Esophagus squamous epithelium (tissue), 5 donors: ENCODE data around the gene MZF1. TPM values are rescaled to one million over a fixed set of nuclear protein-coding genes. Genes with fewer than 3 reads are reported as not detected.
A peak's percentile ranks its signal among the peaks of the same experiment; 100 is the strongest.
"Not testable (repeated sequence)": the region's sequence is repeated elsewhere in the genome, so short reads cannot be mapped to it uniquely, and the experiment has no call there.

Experiments used
- DNase-seq: peaks from one replicate; lab custom pipeline; 2025; lab: John Stamatoyannopoulos, UW
- H3K27ac ChIP-seq, 4 donors: fragments of 200-600 bp; sonication (generic); one replicate each; pipeline ENCODE4 v1.5.1; 2016 to 2019; ENCODE audit warnings: mild to moderate bottlenecking in 1 of 4
- H3K27me3 ChIP-seq, 4 donors: fragments of 200-600 bp; sonication (generic); 1 replicate in 3 of 4; 2 replicates in 1 of 4; pipeline versions ENCODE4 v1.5.1 to v1.6.0; 2017 to 2021; ENCODE audit warnings: antibody characterized with exemption in 1 of 4
- H3K36me3 ChIP-seq, 3 donors: fragments of 200-600 bp; sonication (generic); one replicate each; pipeline ENCODE4 v1.5.1; 2016 to 2019
- H3K4me1 ChIP-seq, 3 donors: fragments of 200-600 bp; sonication (generic); one replicate each; pipeline ENCODE4 v1.5.1; 2017 to 2019
- H3K4me3 ChIP-seq, 4 donors: fragments of 200-600 bp; sonication (generic); 1 replicate in 3 of 4; 2 replicates in 1 of 4; pipeline ENCODE4 v1.5.1; 2016 to 2019; ENCODE audit warnings: mild to moderate bottlenecking in 2 of 4, moderate library complexity in 1 of 4
- H3K9me3 ChIP-seq, 3 donors: fragments of 200-600 bp; sonication (generic); one replicate each; pipeline ENCODE4 v1.5.1; 2016 to 2019
- POLR2A ChIP-seq, 4 donors: fragments of 450-650 bp; IDR thresholded peaks; one replicate each; pipeline ENCODE4 v1.6.1; 2017; ENCODE audit warnings: antibody characterized with exemption in 4 of 4, mild to moderate bottlenecking in 4 of 4, moderate library complexity in 3 of 4
- WGBS, 2 donors: methylation state at CpG; one replicate each; pipeline ENCODE4 v1.1.5; 2018; 5-methylcytosine and 5-hydroxymethylcytosine counted together
- intact Hi-C: fragments of 100-400 bp; cut with DNase I; formaldehyde crosslinking; loops from one replicate; pipeline ENCODE4 v1.15.0; 2022
- total RNA-seq, 4 donors: library from RNA; depleted of rRNA; stranded (reverse); fragments of >200 nt; gene quantifications; one replicate each; pipeline ENCODE4 v1.1.0, GENCODE V29; 2016
- TF ChIP-seq, protein P1 (sequence below), 6 experiments: fragments of 450-650 bp in 4 of 6; fragments of 200-600 bp in 2 of 6; sonication (generic) in 2 of 6; IDR thresholded peaks; one replicate each; pipeline ENCODE4 v1.5.1; 2016 to 2019; ENCODE audit warnings: antibody characterized with exemption in 6 of 6, mild to moderate bottlenecking in 4 of 6, moderate library complexity in 4 of 6
- donor health status: DM: yes; HTN: yes; CAD: no.

The MZF1 gene
- total RNA-seq = 10 to 100 TPM; 11.8 to 30.9 (median 21.7) TPM

DNA sequence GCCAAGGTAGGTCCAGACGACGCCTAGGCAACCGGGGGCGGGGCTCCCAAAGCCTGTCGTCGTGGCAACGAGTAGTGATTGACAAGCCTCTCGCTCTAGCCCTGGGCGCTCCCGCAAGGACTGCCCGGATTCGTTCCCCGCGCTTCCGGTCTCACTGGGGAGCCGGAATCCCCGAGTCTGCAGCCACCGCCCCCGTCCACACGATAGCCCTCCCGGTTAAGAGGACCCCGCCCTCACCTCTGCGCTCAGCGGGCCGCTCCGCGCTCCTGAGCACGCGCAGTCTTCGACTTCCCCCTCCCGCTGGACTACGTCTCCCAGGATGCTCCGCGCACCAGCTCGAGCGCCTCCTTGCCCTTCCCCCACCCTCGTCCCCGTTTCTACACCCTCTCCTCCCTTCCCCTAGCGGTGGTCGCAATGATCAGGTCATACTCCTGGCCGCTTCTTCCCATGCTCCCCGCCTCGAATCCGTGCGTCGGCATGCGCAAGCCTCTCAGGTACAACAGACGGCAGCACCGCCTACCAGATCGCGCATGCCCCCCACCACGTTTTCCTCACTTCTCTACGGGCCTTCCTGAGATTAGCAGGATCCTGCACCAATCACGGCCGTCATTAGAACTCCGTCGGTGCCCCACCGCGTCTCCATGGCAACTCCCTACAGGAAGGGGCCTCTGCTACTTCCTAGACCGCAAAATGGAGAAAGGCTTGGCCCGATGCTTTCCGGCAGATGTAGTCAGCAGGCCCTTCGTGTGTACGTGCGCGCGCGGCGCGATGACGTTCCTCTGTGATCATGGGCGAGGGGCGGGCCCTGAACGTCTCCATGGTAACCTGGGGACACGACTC lies at the start of gene MZF1:
MZF1 (minus strand) TSS at position 518 of the 840 bp plus-strand sequence. CDS start 1,946 bp downstream, outside the sequence.
- WGBS, 2 donors = 0 to 1% methylated on average over 24 to 43 of the region's 75 CpGs
- Histone ChIP-seq H3K27me3 (no peaks in the 10 kb centered on the region), H3K27ac (peak within 1 kb of the TSS; percentile 92 to 100 (median 98)), H3K36me3 (peaks cover 0 to 35% (median 12%) of the 10 kb centered on the region in 3 donors), H3K4me3 (peak within 1 kb of the TSS; percentile 69 to 86 (median 76)), H3K4me1 (peaks cover 22 to 40% (median 25%) of the 10 kb centered on the region in 3 donors), H3K9me3 (no peaks in the 10 kb centered on the region)
- DNase-seq = no peak
- intact Hi-C loops = no loop called here
- peak in 2 of 4 donors; percentile 28 to 38 for TF ChIP-seq POLR2A (IDR thresholded peaks at IDR 0.05)
- TF ChIP-seq, protein P1, sequence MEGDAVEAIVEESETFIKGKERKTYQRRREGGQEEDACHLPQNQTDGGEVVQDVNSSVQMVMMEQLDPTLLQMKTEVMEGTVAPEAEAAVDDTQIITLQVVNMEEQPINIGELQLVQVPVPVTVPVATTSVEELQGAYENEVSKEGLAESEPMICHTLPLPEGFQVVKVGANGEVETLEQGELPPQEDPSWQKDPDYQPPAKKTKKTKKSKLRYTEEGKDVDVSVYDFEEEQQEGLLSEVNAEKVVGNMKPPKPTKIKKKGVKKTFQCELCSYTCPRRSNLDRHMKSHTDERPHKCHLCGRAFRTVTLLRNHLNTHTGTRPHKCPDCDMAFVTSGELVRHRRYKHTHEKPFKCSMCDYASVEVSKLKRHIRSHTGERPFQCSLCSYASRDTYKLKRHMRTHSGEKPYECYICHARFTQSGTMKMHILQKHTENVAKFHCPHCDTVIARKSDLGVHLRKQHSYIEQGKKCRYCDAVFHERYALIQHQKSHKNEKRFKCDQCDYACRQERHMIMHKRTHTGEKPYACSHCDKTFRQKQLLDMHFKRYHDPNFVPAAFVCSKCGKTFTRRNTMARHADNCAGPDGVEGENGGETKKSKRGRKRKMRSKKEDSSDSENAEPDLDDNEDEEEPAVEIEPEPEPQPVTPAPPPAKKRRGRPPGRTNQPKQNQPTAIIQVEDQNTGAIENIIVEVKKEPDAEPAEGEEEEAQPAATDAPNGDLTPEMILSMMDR (IDR thresholded peaks at IDR 0.05) = peak in 2 of 6 experiments; percentile 30 to 37

DNA sequence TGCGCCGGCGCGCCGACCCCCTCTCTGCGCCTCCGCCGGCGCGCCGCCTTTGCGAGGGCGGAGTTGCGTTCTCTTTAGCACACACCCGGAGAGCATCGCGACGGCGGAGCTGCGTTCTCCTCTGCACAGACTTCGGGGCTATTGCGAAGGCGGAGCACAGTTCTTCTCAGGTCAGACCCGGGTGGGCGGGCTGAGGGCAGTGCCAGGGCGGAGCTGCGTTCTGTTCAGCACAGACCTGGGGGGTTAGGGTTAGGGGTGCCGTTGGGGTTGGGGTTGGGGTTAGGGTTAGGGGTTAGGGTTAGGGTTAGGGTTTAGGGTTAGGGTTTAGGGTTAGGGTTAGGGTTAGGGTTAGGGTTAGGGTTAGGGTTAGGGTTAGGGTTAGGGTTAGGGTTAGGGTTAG lies 34.1 kb upstream of the MZF1 start:
- no CpG with 5 or more reads among the region's 28 CpGs for WGBS, 2 donors
- H3K27ac ChIP-seq, H3K4me1 ChIP-seq, H3K36me3 ChIP-seq, H3K27me3 ChIP-seq, intact Hi-C loops, H3K4me3 ChIP-seq, H3K9me3 ChIP-seq, DNase-seq: not testable (repeated sequence)

DNA sequence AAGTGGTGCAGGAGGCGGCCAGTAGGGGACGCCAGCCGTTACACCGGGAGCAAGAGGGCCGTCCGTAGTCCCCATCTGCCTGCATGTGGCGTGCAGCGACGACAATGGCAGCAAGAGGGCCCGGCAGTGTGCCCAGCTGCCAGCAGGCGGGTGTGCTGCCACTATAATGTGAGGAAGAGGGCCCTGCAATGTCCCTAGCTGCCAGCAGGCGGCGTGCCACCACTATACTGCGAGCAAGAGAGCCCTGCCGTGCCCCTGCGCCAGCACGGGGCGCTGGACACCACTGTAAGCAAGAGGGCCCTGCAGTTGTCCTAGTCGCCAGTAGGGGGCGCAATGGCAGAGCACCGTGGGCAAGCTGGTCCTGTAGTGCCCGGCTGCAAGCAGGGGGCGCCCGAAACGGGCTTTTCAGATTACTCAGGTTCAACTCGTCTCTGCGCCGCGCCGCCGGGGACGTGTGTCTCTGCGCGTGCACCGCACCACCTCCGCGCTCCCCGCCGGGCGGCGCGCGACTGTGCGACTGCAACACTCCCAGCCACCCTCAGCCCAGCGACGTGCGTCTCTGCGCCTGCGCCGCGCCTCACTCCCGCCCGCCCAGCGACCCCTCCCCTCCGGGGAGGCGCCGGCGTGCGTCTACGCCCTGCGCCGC lies 33.2 kb upstream of the MZF1 start:
- DNase-seq, H3K36me3 ChIP-seq, intact Hi-C loops, H3K9me3 ChIP-seq, H3K27me3 ChIP-seq, H3K4me1 ChIP-seq, H3K27ac ChIP-seq, H3K4me3 ChIP-seq: not testable (repeated sequence)
- whole genome bisulfite sequencing, 2 donors = 51% methylated on average over 5 of the region's 62 CpGs; no CpG with 5 or more reads in 1 of the 2 donors
- TF ChIP-seq, protein P1 (IDR thresholded peaks at IDR 0.05) = peak in 2 of 6 experiments; percentile 31 to 32

DNA sequence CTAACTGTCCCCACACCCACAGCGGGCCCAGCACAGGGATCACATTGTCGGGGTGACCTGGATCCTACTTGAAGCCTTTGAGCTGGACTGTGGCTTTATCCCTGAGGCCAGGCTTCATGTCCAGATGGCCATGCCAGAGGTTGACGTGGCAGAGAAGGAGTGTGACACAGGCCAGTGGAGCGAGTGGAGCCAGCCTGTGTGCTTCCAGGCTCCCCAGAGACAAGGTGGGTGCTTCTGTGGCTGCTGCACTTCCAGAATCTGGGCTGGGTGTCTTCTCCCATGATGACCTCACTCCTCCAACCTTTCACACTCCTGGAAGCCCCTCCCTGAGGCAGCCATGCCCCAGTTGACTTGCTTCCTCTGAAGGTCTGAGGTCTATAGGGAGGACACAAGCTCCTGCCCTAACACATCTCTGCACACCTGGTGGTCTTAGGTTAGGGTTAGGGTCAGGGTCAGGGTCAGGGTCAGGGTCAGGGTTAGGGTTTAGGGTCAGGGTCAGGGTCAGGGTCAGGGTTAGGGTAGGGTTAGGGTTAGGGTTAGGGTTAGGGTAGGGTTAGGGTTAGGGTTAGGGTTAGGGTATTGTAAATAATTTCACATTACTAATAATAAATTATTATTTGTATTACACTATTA lies 13.1 kb upstream of the MZF1 start:
- WGBS, 2 donors = 60 to 93% methylated on average over 1 to 3 of the region's 4 CpGs
- no peak overlapping the region for H3K27ac ChIP-seq
- H3K36me3 ChIP-seq = peaks cover 7 to 28% (median 11%) of the 10 kb centered on the region in 3 donors
- H3K4me1 ChIP-seq = peaks cover 0 to 4% (median 0%) of the 10 kb centered on the region in 3 donors
- no peaks in the 10 kb centered on the region for H3K9me3 ChIP-seq
- no peak for DNase-seq
- TF ChIP-seq POLR2A (IDR thresholded peaks at IDR 0.05) = no peak
- TF ChIP-seq, protein P1 (IDR thresholded peaks at IDR 0.05) = no peak
- intact Hi-C loops = no loop called here
- no peaks in the 10 kb centered on the region for H3K27me3 ChIP-seq
- H3K4me3 ChIP-seq = no peak overlapping the region

DNA sequence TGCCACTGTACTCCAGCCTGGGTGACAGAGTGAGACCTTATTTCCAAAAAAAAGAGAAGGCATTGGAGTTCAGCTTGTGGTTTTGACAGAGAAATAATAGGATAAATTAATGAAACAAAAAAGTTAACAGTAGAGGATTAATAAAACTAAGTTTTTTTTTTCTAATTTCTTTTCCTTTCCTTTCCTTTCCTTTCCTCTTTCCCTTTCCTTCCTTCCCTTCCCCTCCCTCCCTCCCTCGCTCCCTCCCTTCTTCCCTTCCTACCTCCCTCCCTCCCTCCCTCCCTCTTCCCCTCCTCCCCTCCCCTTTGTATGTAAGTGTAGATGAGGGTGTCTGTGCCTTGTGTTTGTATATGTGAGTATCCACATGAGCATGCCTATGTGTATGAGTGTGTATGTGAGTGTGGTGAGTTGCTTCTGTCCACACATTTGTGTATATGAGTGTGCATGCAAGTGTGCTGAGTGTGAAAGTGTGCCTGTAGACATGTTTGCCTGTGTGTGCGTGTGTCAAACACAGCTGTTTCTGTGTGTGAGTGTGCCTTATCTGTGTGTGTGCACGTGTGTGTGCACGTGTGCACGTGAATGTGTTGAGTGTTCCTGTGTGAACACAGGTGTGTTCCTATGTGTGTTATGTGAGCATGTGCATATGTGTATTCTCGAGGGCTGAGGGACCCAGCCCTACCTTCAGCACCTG lies 12.5 kb upstream of the MZF1 start:
- WGBS, 2 donors = 71 to 93% methylated on average over 6 of the region's 6 CpGs
- intact Hi-C loops = no loop called here
- H3K4me3 ChIP-seq = no peak overlapping the region

More for the DNA sequence above, 12.5 kb upstream of the MZF1 start:
- peaks cover 0 to 10% (median 0%) of the 10 kb centered on the region in 3 donors for H3K4me1 ChIP-seq
- no peaks in the 10 kb centered on the region for H3K27me3 ChIP-seq
- no peak for DNase-seq
- no peaks in the 10 kb centered on the region for H3K9me3 ChIP-seq
- H3K27ac ChIP-seq = no peak overlapping the region
- peaks cover 7 to 30% (median 11%) of the 10 kb centered on the region in 3 donors for H3K36me3 ChIP-seq
- no peak for TF ChIP-seq POLR2A (IDR thresholded peaks at IDR 0.05)
- TF ChIP-seq, protein P1 (IDR thresholded peaks at IDR 0.05) = no peak
